NCI-H1105 treated with DMSO at 0.1 percent for 48 hours (cell line): ENCODE measurements around the gene ANAPC13.

Source experiments
- DNase-seq: peaks from one replicate; lab custom pipeline; 2025; lab: John Stamatoyannopoulos, UW

Gene ANAPC13

DNA sequence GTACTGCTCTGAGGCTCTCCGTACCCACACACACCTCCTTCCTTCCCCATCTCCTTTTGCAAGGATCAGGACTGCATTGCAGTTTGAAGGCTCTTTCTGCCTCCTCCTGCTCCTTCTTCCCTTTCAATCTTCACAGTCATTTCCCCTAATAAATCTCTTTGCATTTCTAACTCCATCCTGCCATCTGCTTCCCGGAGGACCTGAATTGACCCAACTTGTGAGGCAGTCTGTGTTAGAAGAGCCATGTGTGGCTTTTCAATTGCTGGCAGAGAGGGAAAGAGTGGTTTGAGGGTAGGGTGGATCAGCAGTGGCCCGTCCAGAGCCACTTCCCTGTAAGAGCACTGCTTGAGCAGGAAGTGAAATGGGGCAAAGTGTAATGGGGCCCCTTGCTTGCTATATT is 35.8 kb downstream of the ANAPC13 start:
- no peak for DNase-seq

GRCh38 chr3:134449277-134449676 is 36.5 kb downstream of the ANAPC13 start:
- peak; percentile 45 for DNase-seq

- DNase-seq: no peak
Observed at GRCh38 chr3:134448664-134449063, 37.1 kb downstream of the ANAPC13 start.

DNA sequence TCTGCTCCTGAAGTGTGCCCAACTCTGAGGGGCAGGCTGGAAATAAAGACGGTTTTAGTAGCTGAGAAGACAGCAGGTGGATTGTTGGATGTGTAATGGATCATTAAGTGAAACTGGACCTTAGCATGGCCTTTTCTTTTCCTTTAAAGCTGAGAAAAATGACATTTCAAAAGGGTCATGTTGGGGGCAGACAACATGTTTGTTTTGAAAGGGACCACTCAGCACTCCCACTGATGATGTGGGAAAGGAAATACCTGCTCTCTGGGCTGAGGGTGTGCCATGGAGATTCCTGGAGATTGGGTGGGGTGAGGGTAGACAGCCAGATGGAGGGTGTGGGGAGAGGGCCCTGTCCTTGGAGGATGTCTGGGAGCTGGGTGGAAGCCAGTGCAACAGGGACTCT is 38.4 kb downstream of the ANAPC13 start:
- DNase-seq: no peak

- DNase-seq: no peak
Observed at GRCh38 chr3:134446800-134447199, 39.0 kb downstream of the ANAPC13 start.

- DNase-seq: peak; percentile 56
Observed at GRCh38 chr3:134445636-134446035, 40.1 kb downstream of the ANAPC13 start.

DNA sequence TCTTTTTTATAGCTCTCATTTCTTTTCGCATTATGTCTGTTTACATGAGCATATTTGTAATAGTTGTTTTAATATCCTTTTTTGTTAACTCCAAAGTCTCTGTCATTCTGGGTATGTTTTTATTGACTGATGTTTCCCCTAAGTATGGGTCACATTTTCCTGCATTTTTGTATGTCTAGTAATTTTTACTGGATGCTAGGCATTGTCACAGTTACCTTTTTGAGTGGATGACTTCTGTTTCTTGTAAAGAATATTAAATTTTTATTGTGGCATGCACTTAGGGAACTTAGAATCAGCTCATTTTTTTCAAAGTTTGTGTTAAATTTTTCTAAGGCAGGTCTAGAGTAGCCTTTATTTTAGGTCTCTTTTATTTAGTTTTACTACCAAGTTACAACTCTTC is 40.7 kb downstream of the ANAPC13 start:
- no peak for DNase-seq

DNA sequence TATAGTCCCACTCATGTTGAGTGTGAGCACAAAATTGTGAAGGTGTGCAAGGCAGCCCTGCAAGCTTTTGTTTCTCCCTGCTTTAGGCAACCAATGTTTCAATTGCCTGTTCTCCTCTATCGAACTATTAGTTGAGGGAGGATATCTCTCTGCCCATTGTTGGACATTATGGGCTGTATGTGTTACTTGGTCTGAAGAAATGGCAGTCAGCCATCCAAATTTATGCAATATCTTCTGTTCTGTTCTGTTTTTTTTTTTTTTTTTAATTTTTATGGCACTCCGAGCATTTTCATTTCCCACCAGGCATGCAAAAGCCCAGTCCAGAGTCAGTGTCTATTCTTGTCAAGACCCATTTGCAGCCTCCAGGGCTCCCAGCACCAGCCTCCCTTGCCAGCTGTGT is 44.0 kb downstream of the ANAPC13 start:
- no peak for DNase-seq

GRCh38 chr3:134441321-134441720 is 44.5 kb downstream of the ANAPC13 start:
- no peak for DNase-seq

- no peak for DNase-seq
Observed at GRCh38 chr3:134437211-134437752, 48.5 kb downstream of the ANAPC13 start.

DNA sequence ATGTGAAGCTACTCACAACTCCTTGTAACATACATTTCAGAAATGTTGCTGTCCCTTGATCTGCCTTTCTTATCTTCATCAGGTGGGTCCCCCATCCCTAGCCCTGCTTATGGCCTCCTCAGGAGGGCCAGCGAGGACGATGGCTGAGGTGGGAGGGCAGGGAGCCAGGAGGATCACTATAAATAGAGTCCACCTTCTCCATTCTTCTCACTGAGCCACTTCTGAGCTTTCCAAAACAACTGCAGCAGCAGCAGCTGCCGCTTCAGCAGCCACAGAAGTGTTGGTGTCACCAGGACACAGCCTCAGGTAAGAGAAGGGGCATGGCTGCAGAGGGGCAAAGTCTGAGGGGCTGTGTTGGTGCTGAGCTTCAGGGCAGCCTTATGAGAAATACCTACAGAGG is 53.5 kb downstream of the ANAPC13 start:
- DNase-seq: peak; percentile 48

- DNase-seq: peak; percentile 63
Observed at GRCh38 chr3:134430950-134431445, 54.8 kb downstream of the ANAPC13 start.

DNA sequence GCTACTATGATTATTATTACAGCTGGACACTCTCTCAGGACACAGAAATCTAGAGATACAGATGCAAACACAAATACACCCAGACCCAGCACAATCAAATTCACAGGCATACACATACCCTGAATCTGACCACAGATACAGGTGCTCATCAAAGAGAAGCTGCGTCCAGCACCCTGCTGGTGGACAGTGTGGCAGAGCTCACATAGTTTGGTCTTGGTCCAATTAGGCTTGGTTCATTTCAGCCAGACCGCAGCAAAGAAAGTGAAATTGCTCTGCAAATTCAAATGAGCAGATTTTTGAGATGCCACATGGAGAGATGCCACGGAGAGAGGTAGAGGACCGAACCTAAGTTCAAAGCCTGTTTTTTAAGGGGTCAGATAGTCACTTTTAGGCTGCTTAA is 55.6 kb downstream of the ANAPC13 start:
- DNase-seq: no peak

DNA sequence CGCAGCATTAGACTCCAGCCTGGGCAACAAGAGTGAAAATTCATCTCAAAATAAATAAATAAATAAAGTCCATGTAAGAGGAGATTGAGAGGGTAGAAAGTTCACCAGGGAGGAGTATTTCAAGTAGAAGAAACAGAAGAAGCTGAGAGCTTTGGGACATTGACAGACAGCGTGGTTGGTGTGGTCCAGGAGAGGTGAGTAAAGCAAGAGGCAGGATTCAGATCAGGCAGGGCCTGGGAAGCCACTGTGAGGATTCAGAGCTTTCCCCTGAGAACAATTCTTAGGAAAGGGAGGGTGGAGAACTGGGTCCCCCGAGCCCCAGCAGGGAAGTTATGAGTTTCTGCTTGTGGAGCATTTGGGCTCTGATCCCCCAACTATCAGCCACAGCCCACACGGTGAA is 57.4 kb downstream of the ANAPC13 start:
- no peak for DNase-seq
